Mononuclear cell (primary cell): ENCODE measurements around the gene HES7. TPM values are rescaled to one million over a fixed set of nuclear protein-coding genes. Genes with fewer than 3 reads are reported as not detected.
A peak's percentile ranks its signal among the peaks of the same experiment; 100 is the strongest.
"Not testable (repeated sequence)": the region's sequence is repeated elsewhere in the genome, so short reads cannot be mapped to it uniquely, and the experiment has no call there.

Source experiments
- H3K27me3 ChIP-seq: 2 replicates; pipeline ENCODE4 v1.6.0; 2011; ENCODE audit warnings: low read length, control low read depth; ENCODE audit not compliant: insufficient read depth
- H3K4me1 ChIP-seq: 2 replicates; pipeline ENCODE4 v1.5.1; 2011; ENCODE audit warnings: mild to moderate bottlenecking, low read length, control low read depth; ENCODE audit not compliant: insufficient read depth
- H3K4me3 ChIP-seq: 2 replicates; pipeline ENCODE4 v1.5.1; 2011; ENCODE audit warnings: mild to moderate bottlenecking, low read length, moderate library complexity
- H3K9me3 ChIP-seq: 2 replicates; pipeline ENCODE4 v1.5.1; 2011; ENCODE audit warnings: low read depth, mild to moderate bottlenecking, control low read depth, low read length
- total RNA-seq: library from RNA; depleted of rRNA; stranded (reverse); fragments of >200 nt; gene quantifications from one replicate; pipeline ENCODE4 v1.2.3, GENCODE V29; 2012

The HES7 gene
- total RNA-seq: not detected

- H3K27me3 ChIP-seq: peaks cover 56% of the 10 kb centered on the region
- no peaks in the 10 kb centered on the region for H3K9me3 ChIP-seq
- no peak within 1 kb of the TSS for H3K4me3 ChIP-seq
- H3K4me1 ChIP-seq: peaks cover 73% of the 10 kb centered on the region
Observed at GRCh38 chr17:8123695-8124349, at the start of gene HES7. Gene HES7 (minus strand): TSS chr17:8124106. CDS start chr17:8124084, 22 bp downstream.

- no peaks in the 10 kb centered on the region for H3K9me3 ChIP-seq
- H3K4me3 ChIP-seq: peak overlapping the region; percentile 36
- H3K27me3 ChIP-seq: no peaks in the 10 kb centered on the region
- peaks cover 39% of the 10 kb centered on the region for H3K4me1 ChIP-seq
Observed at GRCh38 chr17:8173056-8173870, 49.4 kb upstream of the HES7 start.

- H3K27me3 ChIP-seq, H3K9me3 ChIP-seq, H3K4me3 ChIP-seq: not testable (repeated sequence)
- peaks cover 26% of the 10 kb centered on the region for H3K4me1 ChIP-seq
Observed at GRCh38 chr17:8170186-8170585, 46.3 kb upstream of the HES7 start.

- Histone ChIP-seq H3K4me1 (peaks cover 29% of the 10 kb centered on the region), H3K27me3 (no peaks in the 10 kb centered on the region), H3K4me3 (no peak overlapping the region), H3K9me3 (no peaks in the 10 kb centered on the region)
Observed at GRCh38 chr17:8167526-8167925, 43.6 kb upstream of the HES7 start.

GRCh38 chr17:8166731-8167130 is 42.8 kb upstream of the HES7 start:
- H3K27me3 ChIP-seq: no peaks in the 10 kb centered on the region
- no peaks in the 10 kb centered on the region for H3K9me3 ChIP-seq
- no peak overlapping the region for H3K4me3 ChIP-seq
- peaks cover 30% of the 10 kb centered on the region for H3K4me1 ChIP-seq

- Histone ChIP-seq H3K4me3 (no peak overlapping the region), H3K9me3 (no peaks in the 10 kb centered on the region), H3K27me3 (no peaks in the 10 kb centered on the region), H3K4me1 (peaks cover 49% of the 10 kb centered on the region)
Observed at GRCh38 chr17:8164815-8165131, 40.9 kb upstream of the HES7 start.

GRCh38 chr17:8163978-8164814 is 40.3 kb upstream of the HES7 start:
- Histone ChIP-seq H3K27me3 (no peaks in the 10 kb centered on the region), H3K9me3 (no peaks in the 10 kb centered on the region), H3K4me3 (no peak overlapping the region), H3K4me1 (peaks cover 53% of the 10 kb centered on the region)

- Histone ChIP-seq H3K4me1 (peaks cover 61% of the 10 kb centered on the region), H3K4me3 (peak overlapping the region; percentile 96), H3K27me3 (no peaks in the 10 kb centered on the region), H3K9me3 (no peaks in the 10 kb centered on the region)
Observed at GRCh38 chr17:8162997-8163977, 39.4 kb upstream of the HES7 start.

GRCh38 chr17:8162233-8162996 is 38.5 kb upstream of the HES7 start, which contains the start of gene VAMP2:
Gene VAMP2 (minus strand): TSS chr17:8162948. CDS start chr17:8162879, 69 bp downstream.
- peaks cover 69% of the 10 kb centered on the region for H3K4me1 ChIP-seq
- H3K4me3 ChIP-seq: peak within 1 kb of the TSS; percentile 96
- no peaks in the 10 kb centered on the region for H3K27me3 ChIP-seq
- H3K9me3 ChIP-seq: no peaks in the 10 kb centered on the region

- no peaks in the 10 kb centered on the region for H3K9me3 ChIP-seq
- H3K4me1 ChIP-seq: peaks cover 76% of the 10 kb centered on the region
- H3K27me3 ChIP-seq: no peaks in the 10 kb centered on the region
- H3K4me3 ChIP-seq: peak overlapping the region; percentile 96
Observed at GRCh38 chr17:8161289-8162232, 37.7 kb upstream of the HES7 start.

- no peaks in the 10 kb centered on the region for H3K9me3 ChIP-seq
- no peaks in the 10 kb centered on the region for H3K27me3 ChIP-seq
- no peak overlapping the region for H3K4me3 ChIP-seq
- peaks cover 78% of the 10 kb centered on the region for H3K4me1 ChIP-seq
Observed at GRCh38 chr17:8160741-8161221, 36.9 kb upstream of the HES7 start.

- H3K4me3 ChIP-seq: no peak overlapping the region
- H3K4me1 ChIP-seq: peaks cover 81% of the 10 kb centered on the region
- no peaks in the 10 kb centered on the region for H3K27me3 ChIP-seq
- no peaks in the 10 kb centered on the region for H3K9me3 ChIP-seq
Observed at GRCh38 chr17:8160224-8160577, 36.3 kb upstream of the HES7 start.
